Measurements from ENCODE around the gene ELL. TPM values are rescaled to one million over a fixed set of nuclear protein-coding genes. Genes with fewer than 3 reads are reported as not detected.

Gene ELL
- total RNA-seq, 2 donors from 2014 or later, result 10.7 to 44.4 TPM

- no peaks in the 10 kb centered on the region for H3K27me3 ChIP-seq (replicated peaks; ENCODE audit: insufficient read depth)
- intact Hi-C loops (cut with DNase I), result loop anchor here (10.0 kb wide), 1 partner anchor 229 kb away; no protein-coding TSS in a partner anchor
- 83% methylated on average over 33 of the region's 34 CpGs for WGBS
- H3K27ac ChIP-seq, result no peak overlapping the region
- H3K36me3 ChIP-seq, result peaks cover 3 to 10% of the 10 kb centered on the region in 2 donors
- no peak for TF ChIP-seq POLR2AphosphoS5 (IDR thresholded peaks at IDR 0.05)
- TF ChIP-seq, protein P1, sequence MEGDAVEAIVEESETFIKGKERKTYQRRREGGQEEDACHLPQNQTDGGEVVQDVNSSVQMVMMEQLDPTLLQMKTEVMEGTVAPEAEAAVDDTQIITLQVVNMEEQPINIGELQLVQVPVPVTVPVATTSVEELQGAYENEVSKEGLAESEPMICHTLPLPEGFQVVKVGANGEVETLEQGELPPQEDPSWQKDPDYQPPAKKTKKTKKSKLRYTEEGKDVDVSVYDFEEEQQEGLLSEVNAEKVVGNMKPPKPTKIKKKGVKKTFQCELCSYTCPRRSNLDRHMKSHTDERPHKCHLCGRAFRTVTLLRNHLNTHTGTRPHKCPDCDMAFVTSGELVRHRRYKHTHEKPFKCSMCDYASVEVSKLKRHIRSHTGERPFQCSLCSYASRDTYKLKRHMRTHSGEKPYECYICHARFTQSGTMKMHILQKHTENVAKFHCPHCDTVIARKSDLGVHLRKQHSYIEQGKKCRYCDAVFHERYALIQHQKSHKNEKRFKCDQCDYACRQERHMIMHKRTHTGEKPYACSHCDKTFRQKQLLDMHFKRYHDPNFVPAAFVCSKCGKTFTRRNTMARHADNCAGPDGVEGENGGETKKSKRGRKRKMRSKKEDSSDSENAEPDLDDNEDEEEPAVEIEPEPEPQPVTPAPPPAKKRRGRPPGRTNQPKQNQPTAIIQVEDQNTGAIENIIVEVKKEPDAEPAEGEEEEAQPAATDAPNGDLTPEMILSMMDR (IDR thresholded peaks at IDR 0.05), result no peak
- no peak for TF ChIP-seq POLR2A (IDR thresholded peaks at IDR 0.05)
- H3K4me1 ChIP-seq (replicated peaks), result no peaks in the 10 kb centered on the region
- no peak overlapping the region for H3K4me3 ChIP-seq
- DNase-seq (ENCODE audit: low spot score), result no peak
- H3K9me3 ChIP-seq, result no peaks in the 10 kb centered on the region
Measured at GRCh38 chr19:18446145-18446810, 75.6 kb downstream of the ELL start.

DNA sequence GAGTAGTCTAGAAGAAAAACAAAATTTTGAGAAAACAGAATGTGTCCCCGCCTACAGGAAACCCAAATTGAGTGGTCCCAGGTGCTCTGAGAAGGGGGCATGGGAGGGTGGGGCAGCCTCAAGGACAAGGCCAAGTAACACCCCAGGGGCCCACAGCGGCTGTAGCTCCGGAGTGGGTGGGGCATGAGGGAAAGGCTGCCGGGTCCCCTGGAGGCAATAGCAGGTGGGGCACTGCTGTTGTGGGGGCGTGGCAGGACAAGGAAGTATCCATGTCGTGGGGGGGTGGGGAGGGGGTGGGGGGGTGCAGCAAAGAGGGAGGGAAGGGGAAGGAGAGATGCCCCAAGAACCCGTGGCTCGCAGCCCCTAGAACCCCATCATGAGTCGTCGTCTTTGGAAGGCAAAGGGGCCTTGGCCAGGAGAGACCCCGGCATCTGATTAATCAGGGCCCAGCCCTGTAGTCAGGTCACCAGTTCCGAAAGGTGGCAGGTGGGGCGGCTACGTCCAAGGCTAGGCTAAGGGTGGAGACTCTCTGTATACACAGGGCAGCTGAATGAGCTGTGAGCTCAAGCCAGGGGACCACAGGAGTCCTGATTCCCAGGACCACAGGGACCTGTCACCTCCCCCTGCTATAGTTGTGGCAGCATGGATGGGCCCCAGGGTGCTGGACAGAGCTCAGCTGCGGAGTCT is 76.5 kb downstream of the ELL start:
- H3K27me3 ChIP-seq (replicated peaks; ENCODE audit: insufficient read depth), result no peaks in the 10 kb centered on the region
- no peak overlapping the region for H3K27ac ChIP-seq
- no peak for TF ChIP-seq POLR2AphosphoS5 (IDR thresholded peaks at IDR 0.05)
- TF ChIP-seq, protein P1 (IDR thresholded peaks at IDR 0.05), result no peak
- no peak for TF ChIP-seq POLR2A (IDR thresholded peaks at IDR 0.05)
- 72% methylated on average over 15 of the region's 15 CpGs for WGBS
- H3K4me1 ChIP-seq (replicated peaks), result no peaks in the 10 kb centered on the region
- no peak for DNase-seq (ENCODE audit: low spot score)
- peaks cover 2 to 10% of the 10 kb centered on the region in 2 donors for H3K36me3 ChIP-seq
- no peaks in the 10 kb centered on the region for H3K9me3 ChIP-seq
- intact Hi-C loops (cut with DNase I), result loop anchor here (10.0 kb wide), 1 partner anchor 229 kb away; no protein-coding TSS in a partner anchor
- no peak overlapping the region for H3K4me3 ChIP-seq

DNA sequence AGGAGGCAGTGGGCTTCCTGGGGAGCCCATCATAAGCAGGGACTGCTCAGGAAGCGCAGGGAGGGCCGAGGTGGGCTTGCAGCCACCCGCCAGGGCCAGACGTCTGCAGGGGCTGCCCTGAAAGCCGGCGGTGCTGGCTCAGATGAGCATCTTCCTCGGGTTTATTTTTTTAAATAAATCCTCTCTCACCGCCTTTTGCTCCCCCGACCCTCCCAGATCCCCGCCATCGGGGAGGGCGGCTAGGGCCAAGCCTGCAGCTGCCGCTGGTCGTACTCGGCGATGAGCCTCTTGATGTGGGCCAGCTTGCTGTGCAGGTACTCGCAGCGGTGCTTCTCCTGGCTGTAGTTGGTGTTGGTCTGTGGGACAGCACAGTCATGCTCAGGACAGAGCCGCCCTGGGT is 77.4 kb downstream of the ELL start:
- H3K36me3 ChIP-seq, result peaks cover 0 to 10% of the 10 kb centered on the region in 2 donors
- no peak overlapping the region for H3K27ac ChIP-seq
- DNase-seq (ENCODE audit: low spot score), result no peak
- no peak overlapping the region for H3K4me3 ChIP-seq
- intact Hi-C loops (cut with DNase I), result loop anchor here (10.0 kb wide), 1 partner anchor 230 kb away; no protein-coding TSS in a partner anchor
- TF ChIP-seq POLR2AphosphoS5 (IDR thresholded peaks at IDR 0.05) (no peak), POLR2A (IDR thresholded peaks at IDR 0.05) (no peak)
- TF ChIP-seq, protein P1 (IDR thresholded peaks at IDR 0.05), result no peak
- H3K4me1 ChIP-seq (replicated peaks), result no peaks in the 10 kb centered on the region
- H3K27me3 ChIP-seq (replicated peaks; ENCODE audit: insufficient read depth), result no peaks in the 10 kb centered on the region
- H3K9me3 ChIP-seq, result no peaks in the 10 kb centered on the region
- 89% methylated on average over 19 of the region's 19 CpGs for WGBS

DNA sequence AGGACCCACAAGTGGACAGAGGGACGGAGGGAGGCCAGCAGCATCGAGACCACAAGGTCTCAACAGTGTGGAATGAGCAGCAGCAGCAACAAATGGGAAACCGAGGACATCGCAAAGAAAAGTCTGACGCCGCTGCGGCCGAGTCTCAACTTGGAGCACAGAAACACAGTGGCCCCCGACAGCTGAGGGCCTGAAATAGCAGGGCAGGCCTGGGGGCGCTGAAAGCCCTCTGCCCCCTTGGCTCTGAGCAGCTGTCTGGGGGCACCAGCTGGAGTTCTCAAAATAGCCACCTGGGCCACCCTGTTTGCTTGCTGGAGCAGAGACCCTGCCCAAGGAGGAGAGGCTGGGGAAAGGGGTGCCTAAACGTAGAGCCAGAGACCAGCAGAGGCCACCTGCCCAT is 78.0 kb downstream of the ELL start:
- Histone ChIP-seq H3K27me3 (replicated peaks; ENCODE audit: insufficient read depth) (no peaks in the 10 kb centered on the region), H3K4me3 (no peak overlapping the region), H3K27ac (no peak overlapping the region), H3K36me3 (peaks cover 0 to 10% of the 10 kb centered on the region in 2 donors), H3K4me1 (replicated peaks) (no peaks in the 10 kb centered on the region), H3K9me3 (no peaks in the 10 kb centered on the region)
- TF ChIP-seq, protein P1 (IDR thresholded peaks at IDR 0.05), result no peak
- TF ChIP-seq POLR2A (IDR thresholded peaks at IDR 0.05), result no peak
- no peak for TF ChIP-seq POLR2AphosphoS5 (IDR thresholded peaks at IDR 0.05)
- WGBS, result 94% methylated on average over 11 of the region's 11 CpGs
- intact Hi-C loops (cut with DNase I), result loop anchor here (10.0 kb wide), 1 partner anchor 231 kb away; no protein-coding TSS in a partner anchor
- DNase-seq (ENCODE audit: low spot score), result no peak
